MCF 10A (cell line): ENCODE results near the gene TRABD. TPM values are rescaled to one million over a fixed set of nuclear protein-coding genes. Genes with fewer than 3 reads are reported as not detected.

Experiments
- BruUV-seq: library from RNA; stranded (reverse); fragments of 400-500 nt; replicated peaks from 2 replicates; lab custom pipeline; 2021; lab: Mats Ljungman, UMichigan
- CTCF ChIA-PET: fragments of 300-600 bp; sonication (Branson Sonifier 250); formaldehyde crosslinking; extraction: SDS; loops from one replicate; lab custom pipeline; 2021; ENCODE audit warnings: antibody characterized with exemption, inconsistent platforms; lab: Yijun Ruan, JAX
- POLR2A ChIA-PET: fragments of 300-600, 350-650 bp; sonication (Branson Sonifier 250); formaldehyde crosslinking; extraction: SDS; loops from one replicate; lab custom pipeline; 2020; ENCODE audit warnings: antibody characterized with exemption, inconsistent platforms; lab: Yijun Ruan, JAX
- DNase-seq: peaks from one replicate; pipeline ENCODE4 v3.0.0-alpha.2; 2018; ENCODE audit not compliant: unreplicated experiment
- H3K27ac Mint-ChIP-seq: one replicate; pipeline ENCODE4 v1.8.0; 2022; ENCODE audit warnings: mild to moderate bottlenecking, low read depth, mixed read lengths; ENCODE audit not compliant: unreplicated experiment
- H3K27me3 Mint-ChIP-seq: one replicate; pipeline ENCODE4 v1.8.0; 2022; ENCODE audit warnings: mixed read lengths; ENCODE audit not compliant: insufficient read depth, unreplicated experiment
- H3K36me3 Mint-ChIP-seq: one replicate; pipeline ENCODE4 v1.8.0; 2022; ENCODE audit warnings: mild to moderate bottlenecking, moderate library complexity, mixed read lengths; ENCODE audit not compliant: insufficient read depth, unreplicated experiment
- H3K4me1 Mint-ChIP-seq: one replicate; pipeline ENCODE4 v1.8.0; 2022; ENCODE audit warnings: mixed read lengths; ENCODE audit not compliant: insufficient read depth, unreplicated experiment
- H3K4me3 Mint-ChIP-seq: one replicate; pipeline ENCODE4 v1.8.0; 2022; ENCODE audit warnings: mild to moderate bottlenecking, moderate library complexity, mixed read lengths; ENCODE audit not compliant: unreplicated experiment
- H3K9me3 Mint-ChIP-seq: one replicate; pipeline ENCODE4 v1.8.0; 2022; ENCODE audit warnings: mixed read lengths; ENCODE audit not compliant: unreplicated experiment
- CTCF ChIP-seq: fragments of 200-600 bp; IDR thresholded peaks from one replicate; pipeline ENCODE4 v1.8.0; 2022; ENCODE audit warnings: antibody characterized with exemption, mild to moderate bottlenecking; ENCODE audit not compliant: unreplicated experiment
- intact Hi-C: fragments of 100-400 bp; cut with micrococcal nuclease; formaldehyde crosslinking; loops from 2 replicates; pipeline ENCODE4 v1.14.1; 2022
- total RNA-seq: library from RNA; stranded (reverse); gene quantifications from 2 replicates; pipeline ENCODE4 v1.2.3, GENCODE V29; 2022

Gene TRABD
- total RNA-seq, 1 experiment from 2014 or later, result 63.8 TPM

DNA sequence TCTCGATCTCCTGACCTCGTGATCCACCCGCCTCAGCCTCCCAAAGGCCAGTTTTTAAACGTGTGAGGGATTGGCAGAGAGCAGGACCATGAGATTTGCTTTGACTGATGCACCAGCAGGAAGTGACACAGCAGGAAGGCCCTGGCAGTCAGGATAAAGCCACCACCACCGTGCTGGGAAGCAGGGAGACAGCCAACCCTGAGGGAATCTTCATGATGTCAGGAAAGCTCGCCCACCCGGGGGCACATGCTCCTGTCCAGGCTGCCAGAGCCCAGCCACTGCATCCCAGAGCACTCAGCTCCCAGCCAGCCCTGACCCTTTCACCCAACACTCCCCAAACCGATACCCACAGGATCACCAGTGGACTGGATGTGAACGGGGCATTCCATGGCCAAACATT, 53.0 kb downstream of the TRABD start:
- POLR2A ChIA-PET, result interaction anchor here (0.6 kb wide), 1 partner anchor 321 kb away, joined by 3 read pairs; the partner anchor contains the start of gene ALG12
- H3K36me3 Mint-ChIP-seq, result peaks cover 23% of the 10 kb centered on the region

DNA sequence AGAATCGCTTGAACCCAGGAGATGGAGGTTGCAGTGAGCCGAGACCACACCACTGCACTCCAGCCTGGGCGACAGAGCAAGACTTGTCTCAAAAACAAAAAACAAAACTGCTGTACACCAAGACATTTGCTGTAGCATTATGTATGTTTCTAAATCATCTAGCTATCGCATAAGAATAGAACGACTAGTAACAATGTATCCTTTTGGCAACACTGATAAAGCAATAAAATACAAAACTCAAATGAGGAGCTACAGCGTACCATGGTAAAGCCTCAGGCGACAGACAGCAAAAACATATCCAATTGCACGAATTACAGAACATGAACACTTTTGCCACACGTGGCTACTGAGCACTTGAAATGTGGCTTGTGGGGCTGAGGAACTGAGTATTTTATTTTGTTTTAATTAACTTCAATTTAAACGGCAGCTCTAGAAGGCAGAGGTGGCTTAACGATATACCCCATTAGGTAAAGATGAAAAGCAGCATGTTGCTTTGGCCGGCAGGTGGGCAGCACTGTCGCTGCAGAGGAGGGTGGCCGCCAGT, 56.8 kb downstream of the TRABD start:
- no peak for TF ChIP-seq CTCF
- no peak for DNase-seq
- intact Hi-C loops, result no loop called here
- ChIA-PET POLR2A (interaction anchor here (0.9 to 1.6 kb wide), 9 partner anchors 8 to 283 kb away, joined by 3 to 7 read pairs (median 5); partner anchors contain the start of genes HDAC10, LMF2, NCAPH2 and SCO2), CTCF (interaction anchor here (0.7 to 4.7 kb wide), 8 partner anchors 10 to 255 kb away, joined by 3 to 34 read pairs (median 6); partner anchors contain the start of gene HDAC10)
- H3K36me3 Mint-ChIP-seq, result peaks cover 28% of the 10 kb centered on the region
- no peaks in the 10 kb centered on the region for H3K9me3 Mint-ChIP-seq
- no peaks in the 10 kb centered on the region for H3K27me3 Mint-ChIP-seq
- BruUV-seq, result no TSS peak
- peak overlapping the region; percentile 96 for H3K4me3 Mint-ChIP-seq
- peaks cover 16% of the 10 kb centered on the region for H3K4me1 Mint-ChIP-seq
- peak overlapping the region; percentile 67 for H3K27ac Mint-ChIP-seq

More for the DNA sequence above, 53.0 kb downstream of the TRABD start:
- DNase-seq, result no peak
- Mint-ChIP-seq H3K27me3 (no peaks in the 10 kb centered on the region), H3K9me3 (no peaks in the 10 kb centered on the region), H3K4me1 (peaks cover 10% of the 10 kb centered on the region), H3K4me3 (no peak overlapping the region), H3K27ac (no peak overlapping the region)
- CTCF ChIA-PET, result interaction anchor here (0.6 to 4.7 kb wide), 3 partner anchors 13 to 218 kb away, joined by 3 to 34 read pairs (median 10); partner anchors contain the start of gene HDAC10
- BruUV-seq, result no TSS peak
- no peak for TF ChIP-seq CTCF
- intact Hi-C loops, result no loop called here

GRCh38 chr22:50243685-50244419, 58.1 kb downstream of the TRABD start:
- intact Hi-C loops, result no loop called here
- Mint-ChIP-seq H3K4me1 (peaks cover 16% of the 10 kb centered on the region), H3K27me3 (no peaks in the 10 kb centered on the region), H3K9me3 (no peaks in the 10 kb centered on the region), H3K27ac (peak overlapping the region; percentile 99), H3K36me3 (peaks cover 25% of the 10 kb centered on the region), H3K4me3 (peak overlapping the region; percentile 96)
- TF ChIP-seq CTCF, result no peak
- TSS peak; percentile 33 for BruUV-seq
- no peak for DNase-seq
- ChIA-PET POLR2A (interaction anchor here (0.6 to 1.6 kb wide), 22 partner anchors 9 to 451 kb away, joined by 3 to 12 read pairs (median 4); partner anchors contain the start of genes DENND6B, LMF2, NCAPH2 and PLXNB2), CTCF (interaction anchor here (0.6 to 4.2 kb wide), 7 partner anchors 12 to 269 kb away, joined by 3 to 19 read pairs (median 5); no protein-coding TSS in a partner anchor)
